Naive B cell (primary cell): Measurements from ENCODE around the gene AAK1. TPM values are rescaled to one million over a fixed set of nuclear protein-coding genes. Genes with fewer than 3 reads are reported as not detected.
"Not testable (repeated sequence)": the region's sequence is repeated elsewhere in the genome, so short reads cannot be mapped to it uniquely, and the experiment has no call there.

ENCODE experiments used
- ATAC-seq, 2 donors: fragments of 150-1000 bp; cut with Tn5 transposase; 2 replicates each; pipeline ENCODE4 v1.10.0; 2021; ENCODE audit warnings: low read depth in 2 of 2, mild to moderate bottlenecking in 2 of 2, moderate library complexity in 2 of 2
- DNase-seq: peaks from one replicate; pipeline ENCODE4 v3.0.0; 2022
- H3K27ac Mint-ChIP-seq, 6 donors: one replicate each; pipeline ENCODE4 v1.8.0; 2020 to 2022; ENCODE audit warnings: mild to moderate bottlenecking in 6 of 6, mixed read lengths in 6 of 6, moderate library complexity in 5 of 6, inconsistent platforms in 2 of 6
- H3K27me3 Mint-ChIP-seq, 3 donors: one replicate each; pipeline ENCODE4 v1.8.0; 2021 to 2022; ENCODE audit warnings: mixed read lengths in 3 of 3, mild to moderate bottlenecking in 1 of 3
- H3K36me3 Mint-ChIP-seq, 2 donors: one replicate each; pipeline ENCODE4 v1.8.0; 2020 to 2022; ENCODE audit warnings: mixed read lengths in 2 of 2, inconsistent platforms in 1 of 2, mild to moderate bottlenecking in 1 of 2
- H3K4me1 Mint-ChIP-seq, 3 donors: one replicate each; pipeline ENCODE4 v1.8.0; 2020 to 2022; ENCODE audit warnings: mixed read lengths in 3 of 3, inconsistent platforms in 1 of 3, mild to moderate bottlenecking in 1 of 3, moderate library complexity in 1 of 3
- H3K4me3 Mint-ChIP-seq, 8 donors: one replicate each; pipeline ENCODE4 v1.8.0; 2020 to 2022; ENCODE audit warnings: mild to moderate bottlenecking in 8 of 8, mixed read lengths in 8 of 8, moderate library complexity in 8 of 8, inconsistent platforms in 2 of 8
- H3K9me3 Mint-ChIP-seq, 7 donors: one replicate each; pipeline ENCODE4 v1.8.0; 2020 to 2022; ENCODE audit warnings: mixed read lengths in 7 of 7, mild to moderate bottlenecking in 5 of 7, inconsistent platforms in 2 of 7, moderate library complexity in 1 of 7
- polyA plus RNA-seq, 6 donors: library from polyadenylated mRNA; unstranded; fragments of 300-500 nt; fragmentation: Illumina TruSeq; gene quantifications; one replicate each; pipeline ENCODE4 v1.2.3, GENCODE V29; 2021; ENCODE audit warnings: low read depth in 6 of 6

AAK1 gene
- polyA plus RNA-seq, 6 donors from 2014 or later, result 0.47 to 6.1 (median 3.4) TPM

- Mint-ChIP-seq H3K27ac (no peak overlapping the region), H3K9me3 (no peaks in the 10 kb centered on the region), H3K27me3 (peaks cover 7 to 21% (median 17%) of the 10 kb centered on the region in 3 donors), H3K36me3 (peaks cover 0 to 2% of the 10 kb centered on the region in 2 donors), H3K4me1 (peaks cover 0 to 7% (median 0%) of the 10 kb centered on the region in 3 donors), H3K4me3 (no peak overlapping the region)
- ATAC-seq (no peak), DNase-seq (no peak)
Observed at GRCh38 chr2:69566669-69567068, 76.9 kb downstream of the AAK1 start.

DNA sequence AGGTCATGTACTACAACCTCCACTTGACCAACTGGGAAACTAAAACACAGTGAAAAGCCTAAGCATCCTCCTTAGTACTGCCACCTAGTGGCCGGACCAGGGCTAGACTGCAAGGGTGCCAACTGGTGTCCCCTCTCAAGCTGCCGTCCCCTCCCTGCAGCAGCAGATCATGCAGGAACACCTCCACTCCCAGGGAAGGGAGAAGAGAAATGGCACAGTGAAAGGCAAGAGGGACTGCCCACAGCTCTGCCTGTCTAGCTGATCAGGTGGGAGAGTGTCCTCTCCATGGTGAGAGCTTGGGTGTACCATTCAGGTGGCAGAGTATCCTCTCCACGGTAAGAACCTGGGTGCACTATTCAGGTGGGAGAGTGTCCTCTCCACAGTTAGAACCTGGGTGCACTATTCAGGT is 78.1 kb downstream of the AAK1 start:
- H3K9me3 Mint-ChIP-seq, result no peaks in the 10 kb centered on the region
- H3K36me3 Mint-ChIP-seq, result no peaks in the 10 kb centered on the region
- peak overlapping the region in 2 of 6 donors; percentile 47 to 58 for H3K27ac Mint-ChIP-seq
- H3K4me1 Mint-ChIP-seq, result peaks cover 0 to 7% (median 0%) of the 10 kb centered on the region in 3 donors
- peak; percentile 81 for ATAC-seq
- H3K4me3 Mint-ChIP-seq, result no peak overlapping the region
- DNase-seq, result peak; percentile 52
- H3K27me3 Mint-ChIP-seq, result peaks cover 12 to 19% (median 19%) of the 10 kb centered on the region in 3 donors

DNA sequence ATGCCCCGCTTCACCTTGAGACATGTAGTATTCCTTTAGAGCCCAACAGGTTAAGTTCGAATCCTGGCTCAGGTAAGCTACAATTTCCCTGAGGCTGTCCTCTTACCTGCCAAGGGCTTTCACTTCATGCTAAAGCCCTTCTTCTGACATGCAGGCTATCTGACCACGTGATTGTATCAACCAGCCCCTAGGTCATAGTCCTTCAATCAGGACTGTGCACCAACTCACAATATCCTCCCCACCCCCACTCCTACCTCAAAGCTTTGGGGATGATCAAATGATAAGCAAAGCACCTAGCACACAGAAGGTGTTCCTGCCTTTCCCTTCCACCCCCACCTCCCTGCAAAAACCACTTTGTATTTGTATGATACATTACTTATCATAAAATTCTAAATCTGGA is 78.9 kb downstream of the AAK1 start:
- no peak for ATAC-seq
- no peak overlapping the region for H3K27ac Mint-ChIP-seq
- H3K36me3 Mint-ChIP-seq, result no peaks in the 10 kb centered on the region
- DNase-seq, result no peak
- H3K4me1 Mint-ChIP-seq, result peaks cover 0 to 7% (median 0%) of the 10 kb centered on the region in 3 donors
- H3K27me3 Mint-ChIP-seq, result peaks cover 19 to 27% (median 19%) of the 10 kb centered on the region in 3 donors
- no peaks in the 10 kb centered on the region for H3K9me3 Mint-ChIP-seq
- peak overlapping the region in 1 of 8 donors; percentile 11 for H3K4me3 Mint-ChIP-seq

DNA sequence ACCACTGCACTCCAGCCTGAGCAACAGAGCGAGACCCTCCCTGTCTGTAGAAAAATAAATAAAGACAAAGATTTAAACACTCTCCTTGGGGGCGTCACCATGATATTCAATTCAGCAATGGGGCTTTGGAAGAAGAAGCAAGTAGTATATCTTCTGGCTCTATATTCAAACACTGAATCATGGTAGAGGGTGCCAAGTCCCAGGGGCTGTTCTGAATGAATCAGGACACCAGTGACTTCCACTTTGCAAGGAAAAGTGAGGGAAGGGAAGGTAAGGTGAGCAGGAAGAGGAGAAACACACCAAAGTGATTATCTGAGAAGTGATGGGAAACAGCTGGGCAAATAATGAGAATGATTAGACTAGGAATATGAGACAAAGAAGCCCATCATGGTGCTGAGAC is 80.5 kb downstream of the AAK1 start:
- no peak overlapping the region for H3K4me3 Mint-ChIP-seq
- DNase-seq (no peak), ATAC-seq (no peak)
- H3K27ac Mint-ChIP-seq, result peak overlapping the region in 1 of 6 donors; percentile 2
- H3K27me3 Mint-ChIP-seq, result peaks cover 19 to 27% (median 19%) of the 10 kb centered on the region in 3 donors
- H3K36me3 Mint-ChIP-seq, result no peaks in the 10 kb centered on the region
- no peaks in the 10 kb centered on the region for H3K9me3 Mint-ChIP-seq
- H3K4me1 Mint-ChIP-seq, result peaks cover 0 to 7% (median 0%) of the 10 kb centered on the region in 3 donors

DNA sequence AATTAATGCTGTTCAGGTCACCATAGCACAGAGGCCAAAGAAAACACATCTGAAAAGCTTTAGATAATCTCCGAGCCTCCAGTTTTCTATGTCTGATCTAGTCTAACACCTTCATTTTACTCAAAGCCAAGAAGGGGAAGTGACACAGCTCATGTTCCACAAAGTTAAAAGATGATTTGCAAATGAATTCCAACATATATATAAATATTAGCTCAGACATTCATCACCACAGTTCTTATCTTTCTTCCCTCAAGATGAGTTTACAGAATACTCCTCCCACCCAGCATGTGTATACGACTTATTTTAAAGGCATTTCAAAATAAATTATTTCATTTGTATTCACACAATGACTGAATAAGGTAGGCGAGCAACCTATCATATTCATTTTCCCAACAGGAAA is 82.4 kb downstream of the AAK1 start:
- Mint-ChIP-seq H3K36me3 (no peaks in the 10 kb centered on the region), H3K4me1 (peaks cover 0 to 7% (median 0%) of the 10 kb centered on the region in 3 donors), H3K27me3 (peaks cover 19 to 27% (median 19%) of the 10 kb centered on the region in 3 donors), H3K27ac (no peak overlapping the region), H3K4me3 (no peak overlapping the region), H3K9me3 (no peaks in the 10 kb centered on the region)
- no peak for DNase-seq
- ATAC-seq, result no peak

DNA sequence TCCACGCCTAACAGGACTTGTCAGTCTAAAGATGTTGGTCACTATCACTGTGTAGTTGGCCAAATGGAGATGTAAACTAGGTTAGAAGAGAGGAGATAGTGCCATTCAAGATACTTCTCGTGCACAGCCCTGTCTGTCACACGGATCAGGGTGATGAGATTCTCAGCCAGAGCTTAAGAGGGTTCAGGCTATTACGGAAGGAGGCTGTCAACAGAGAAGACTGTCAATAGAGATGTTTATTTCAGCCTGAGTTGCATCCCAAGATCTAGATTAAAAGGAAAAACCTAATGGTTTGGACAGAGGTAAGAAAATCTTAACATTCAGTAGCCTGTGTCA is 83.4 kb downstream of the AAK1 start:
- ATAC-seq (no peak), DNase-seq (no peak)
- Mint-ChIP-seq H3K27me3 (peaks cover 15 to 27% (median 19%) of the 10 kb centered on the region in 3 donors), H3K4me3 (no peak overlapping the region), H3K4me1 (peaks cover 0 to 3% (median 3%) of the 10 kb centered on the region in 3 donors), H3K9me3 (no peaks in the 10 kb centered on the region), H3K27ac (no peak overlapping the region), H3K36me3 (no peaks in the 10 kb centered on the region)

DNA sequence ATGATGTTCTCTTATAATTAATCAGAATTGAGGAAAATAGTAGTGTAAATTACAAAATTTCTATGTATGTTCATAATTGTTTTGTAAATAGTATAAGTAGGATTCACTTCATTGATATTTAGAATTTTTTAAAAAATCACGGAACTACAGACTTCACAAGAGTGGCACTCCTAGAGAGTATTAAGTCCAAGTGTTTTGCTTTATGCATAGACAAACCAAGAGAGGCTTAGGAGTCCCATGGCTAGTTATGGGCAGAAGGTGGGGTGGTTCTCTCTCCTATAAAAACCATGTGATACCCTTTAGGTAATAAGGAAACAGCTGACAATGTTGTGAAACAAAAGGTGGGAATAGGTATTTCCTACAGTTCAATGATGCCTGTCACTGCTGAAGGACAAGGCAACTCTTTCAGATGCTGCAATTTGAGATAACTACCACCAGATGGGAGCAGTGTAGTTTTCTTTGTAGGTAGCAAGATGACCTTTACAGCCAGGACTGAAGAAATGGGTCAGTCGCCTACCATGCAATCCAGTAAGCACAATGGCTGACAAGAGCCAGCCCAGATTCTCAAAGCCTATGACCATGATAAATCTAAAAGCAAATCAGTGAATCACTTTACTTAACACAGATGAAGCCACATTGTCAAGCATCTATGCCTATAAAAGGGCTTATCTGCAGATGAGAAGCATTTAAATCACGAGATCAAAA is 83.9 kb downstream of the AAK1 start:
- Mint-ChIP-seq H3K36me3 (no peaks in the 10 kb centered on the region), H3K4me3 (no peak overlapping the region), H3K9me3 (no peaks in the 10 kb centered on the region), H3K27me3 (peaks cover 14 to 27% (median 19%) of the 10 kb centered on the region in 3 donors), H3K27ac (peak overlapping the region in 1 of 6 donors; percentile 85), H3K4me1 (peaks cover 5 to 8% (median 5%) of the 10 kb centered on the region in 3 donors)
- ATAC-seq, result peak; percentile 36 to 38
- DNase-seq, result peak; percentile 11

GRCh38 chr2:69556008-69556407 is 87.5 kb downstream of the AAK1 start:
- H3K4me1 Mint-ChIP-seq, result peaks cover 4 to 5% (median 5%) of the 10 kb centered on the region in 3 donors
- H3K4me3 Mint-ChIP-seq, result no peak overlapping the region

GRCh38 chr2:69554981-69555380 is 88.6 kb downstream of the AAK1 start:
- peaks cover 0 to 4% (median 3%) of the 10 kb centered on the region in 3 donors for H3K27me3 Mint-ChIP-seq
- DNase-seq (no peak), ATAC-seq (peak in 1 of 2 donors; percentile 44)
- peaks cover 4 to 5% (median 5%) of the 10 kb centered on the region in 3 donors for H3K4me1 Mint-ChIP-seq
- no peak overlapping the region for H3K4me3 Mint-ChIP-seq
- H3K36me3 Mint-ChIP-seq, result no peaks in the 10 kb centered on the region
- H3K9me3 Mint-ChIP-seq, result peaks cover 0 to 2% (median 0%) of the 10 kb centered on the region in 7 donors
- peak overlapping the region in 3 of 6 donors; percentile 1 to 87 (median 6) for H3K27ac Mint-ChIP-seq

More at GRCh38 chr2:69556008-69556407, 87.5 kb downstream of the AAK1 start:
- Mint-ChIP-seq H3K9me3 (peaks cover 0 to 2% (median 0%) of the 10 kb centered on the region in 7 donors), H3K27me3 (peaks cover 0 to 12% (median 11%) of the 10 kb centered on the region in 3 donors), H3K36me3 (no peaks in the 10 kb centered on the region), H3K27ac (peak overlapping the region in 1 of 6 donors; percentile 33)
- ATAC-seq, result no peak
- DNase-seq, result no peak

- Mint-ChIP-seq H3K9me3 (peaks cover 0 to 2% (median 0%) of the 10 kb centered on the region in 7 donors), H3K4me1 (peaks cover 4 to 5% (median 5%) of the 10 kb centered on the region in 3 donors), H3K36me3 (no peaks in the 10 kb centered on the region), H3K27me3 (no peaks in the 10 kb centered on the region), H3K4me3 (no peak overlapping the region), H3K27ac (peak overlapping the region in 2 of 6 donors; percentile 6 to 87)
- no peak for ATAC-seq
- DNase-seq, result no peak
Observed at GRCh38 chr2:69554568-69554967, 89.0 kb downstream of the AAK1 start.

DNA sequence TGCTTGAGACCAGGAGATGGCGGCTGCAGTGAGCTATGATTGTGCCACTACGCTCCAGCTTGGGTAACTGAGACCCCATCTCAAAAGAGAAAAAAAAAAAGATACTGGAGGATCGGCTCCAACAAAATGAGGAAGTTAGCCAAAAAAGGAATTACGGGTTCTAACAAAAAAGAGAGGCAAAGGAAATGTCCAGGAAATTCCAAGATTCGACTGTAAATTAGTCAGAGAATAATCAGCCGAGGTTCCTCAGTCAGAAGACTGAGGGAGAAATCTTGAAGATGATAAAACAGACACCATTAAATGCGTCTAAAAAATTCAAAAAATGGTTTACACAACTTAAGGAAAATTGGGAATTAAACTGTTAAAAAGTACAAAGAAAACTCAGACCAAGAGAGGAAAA is 89.5 kb downstream of the AAK1 start:
- Mint-ChIP-seq H3K36me3 (no peaks in the 10 kb centered on the region), H3K27ac (no peak overlapping the region), H3K27me3 (no peaks in the 10 kb centered on the region), H3K9me3 (peaks cover 0 to 2% (median 0%) of the 10 kb centered on the region in 7 donors), H3K4me1 (peaks cover 4 to 5% (median 5%) of the 10 kb centered on the region in 3 donors), H3K4me3 (no peak overlapping the region)
- ATAC-seq (no peak), DNase-seq (no peak)

DNA sequence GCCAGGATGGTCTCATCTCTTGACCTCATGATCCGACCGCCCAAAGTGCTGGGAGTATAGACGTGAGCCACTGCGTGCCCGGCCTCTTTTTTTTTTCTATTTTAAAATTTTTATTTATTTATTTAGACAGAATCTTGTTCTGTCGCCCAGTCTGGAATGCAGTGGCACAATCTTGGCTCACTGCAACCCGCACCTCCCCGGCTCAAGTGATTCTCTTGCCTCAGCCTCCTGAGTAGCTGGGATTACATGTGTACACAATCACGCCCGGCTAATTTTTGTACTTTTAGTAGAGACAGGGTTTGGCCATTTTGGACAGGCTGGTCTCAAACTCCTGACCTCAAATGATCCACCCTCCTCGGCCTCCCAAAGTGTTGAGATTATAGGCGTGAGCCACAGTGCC is 93.0 kb downstream of the AAK1 start:
- not testable (repeated sequence) for H3K27me3 Mint-ChIP-seq, H3K4me3 Mint-ChIP-seq

GRCh38 chr2:69549421-69549820 is 94.1 kb downstream of the AAK1 start:
- Mint-ChIP-seq H3K27me3 (no peaks in the 10 kb centered on the region), H3K4me3 (no peak overlapping the region), H3K27ac (no peak overlapping the region), H3K9me3 (peaks cover 0 to 12% (median 0%) of the 10 kb centered on the region in 7 donors), H3K4me1 (peaks cover 4 to 13% (median 10%) of the 10 kb centered on the region in 3 donors), H3K36me3 (peaks cover 0 to 10% of the 10 kb centered on the region in 2 donors)
- no peak for ATAC-seq
- DNase-seq, result no peak

More for the DNA sequence above, 93.0 kb downstream of the AAK1 start:
- ATAC-seq, H3K36me3 Mint-ChIP-seq, H3K27ac Mint-ChIP-seq, DNase-seq: not testable (repeated sequence)
- Mint-ChIP-seq H3K9me3 (peaks cover 0 to 12% (median 0%) of the 10 kb centered on the region in 7 donors), H3K4me1 (peaks cover 9 to 18% (median 16%) of the 10 kb centered on the region in 3 donors)
